ENCODE data around the gene MAP3K8. TPM values are rescaled to one million over a fixed set of nuclear protein-coding genes. Genes with fewer than 3 reads are reported as not detected.

MAP3K8 gene
- total RNA-seq (10 to 100 TPM; 25.2 to 57.3 TPM), polyA plus RNA-seq (ENCODE audit: insufficient read length in 6 of 6) (10 to 100 TPM in 5 of 6 donors, 1 to 10 TPM in 1; 8.2 to 12.7 (median 12.0) TPM)
- long read RNA-seq, donor 1, partial matches to known transcripts = 0 of 1 reads
- long read RNA-seq, donor 1, other reads (novel, unspliced or antisense) = 0 of 1 reads
- long read RNA-seq, donor 2 = 0 reads
- long read RNA-seq, donor 3, partial matches to known transcripts = 0 of 3 reads
- long read RNA-seq, donor 3, other reads (novel, unspliced or antisense) = 0 of 3 reads
- long read RNA-seq, donor 4, partial matches to known transcripts = 3 of 12 reads
- long read RNA-seq, donor 4, other reads (novel, unspliced or antisense) = 7 of 12 reads
- long read RNA-seq, donor 5, partial matches to known transcripts = 0 of 2 reads
- long read RNA-seq, donor 5, other reads (novel, unspliced or antisense) = 0 of 2 reads
- long read RNA-seq, donor 6 = 0 reads
- long read RNA-seq, donor 7 = 0 reads
- long read RNA-seq, donor 8 = 0 reads
- long read RNA-seq, donor 9 = 0 reads
- long read RNA-seq, donor 10, partial matches to known transcripts = 5 of 13 reads
- long read RNA-seq, donor 10, other reads (novel, unspliced or antisense) = 6 of 13 reads
- long read RNA-seq, donor 11 = 0 reads
- long read RNA-seq, donor 12, partial matches to known transcripts = 0 of 3 reads
- long read RNA-seq, donor 12, other reads (novel, unspliced or antisense) = 0 of 3 reads

- Histone ChIP-seq H3K4me1 (peaks cover 20 to 64% of the 10 kb centered on the region in 2 donors), H3K27ac (peak within 1 kb of the TSS; percentile 100), H3K4me3 (peak within 1 kb of the TSS; percentile 82 to 96), H3K9me3 (no peaks in the 10 kb centered on the region), H3K36me3 (peaks cover 0 to 20% of the 10 kb centered on the region in 2 donors), H3K27me3 (no peaks in the 10 kb centered on the region)
- TF ChIP-seq CTCF (IDR thresholded peaks at IDR 0.05) = no peak
- intact Hi-C loops (cut with DNase I) = no loop called here
- DNase-seq (peak; percentile 87 to 98 (median 94)), ATAC-seq (peak; percentile 85)
These were observed at the start of gene MAP3K8 for GRCh38 chr10:30433730-30434272. TSS of gene MAP3K8 (plus strand) at chr10:30434184. CDS start at chr10:30438939, 4,755 bp downstream.

GRCh38 chr10:30384701-30385201, 49.2 kb upstream of the MAP3K8 start:
- ATAC-seq = peak; percentile 46
- peak in 1 of 4 donors; percentile 34 for DNase-seq
- Histone ChIP-seq H3K4me3 (no peak overlapping the region), H3K27me3 (no peaks in the 10 kb centered on the region), H3K27ac (no peak overlapping the region), H3K4me1 (no peaks in the 10 kb centered on the region), H3K36me3 (no peaks in the 10 kb centered on the region), H3K9me3 (no peaks in the 10 kb centered on the region)
- intact Hi-C loops (cut with DNase I) = loop anchor here in 1 of 2 donors (10.0 kb wide), 1 partner anchor 390 kb away; no protein-coding TSS in a partner anchor
- peak in 1 of 2 donors; percentile 23 for TF ChIP-seq CTCF (IDR thresholded peaks at IDR 0.05)

GRCh38 chr10:30386801-30387588, 47.0 kb upstream of the MAP3K8 start:
- TF ChIP-seq CTCF (IDR thresholded peaks at IDR 0.05) = no peak
- ATAC-seq (peak; percentile 22), DNase-seq (no peak)
- Histone ChIP-seq H3K36me3 (no peaks in the 10 kb centered on the region), H3K4me3 (no peak overlapping the region), H3K27ac (no peak overlapping the region), H3K27me3 (no peaks in the 10 kb centered on the region), H3K9me3 (no peaks in the 10 kb centered on the region), H3K4me1 (no peaks in the 10 kb centered on the region)
- intact Hi-C loops (cut with DNase I) = loop anchor here in 1 of 2 donors (10.0 kb wide), 1 partner anchor 392 kb away; no protein-coding TSS in a partner anchor

- no peaks in the 10 kb centered on the region for H3K27me3 ChIP-seq
- H3K27ac ChIP-seq = no peak overlapping the region
- no peak for DNase-seq
- no peak for TF ChIP-seq CTCF (IDR thresholded peaks at IDR 0.05)
- ATAC-seq = no peak
- intact Hi-C loops (cut with DNase I) = loop anchor here in 1 of 2 donors (10.0 kb wide), 1 partner anchor 393 kb away; no protein-coding TSS in a partner anchor
- H3K36me3 ChIP-seq = no peaks in the 10 kb centered on the region
- no peaks in the 10 kb centered on the region for H3K9me3 ChIP-seq
- no peak overlapping the region for H3K4me3 ChIP-seq
- peaks cover 0 to 6% of the 10 kb centered on the region in 2 donors for H3K4me1 ChIP-seq
These were observed 46.2 kb upstream of the MAP3K8 start for GRCh38 chr10:30387646-30388243.
